Mesenteric fat pad (tissue), 1 donor: Measurements from ENCODE around the gene GTF2H4. TPM values are rescaled to one million over a fixed set of nuclear protein-coding genes. Genes with fewer than 3 reads are reported as not detected.
A peak's percentile ranks its signal among the peaks of the same experiment; 100 is the strongest.
"Not testable (repeated sequence)": the region's sequence is repeated elsewhere in the genome, so short reads cannot be mapped to it uniquely, and the experiment has no call there.

ENCODE experiments used
- DNase-seq: peaks from one replicate; pipeline ENCODE4 v3.0.0-alpha.2; 2020; ENCODE audit warnings: low spot score
- total RNA-seq: library from RNA; stranded (reverse); fragmentation: NEBNext Ultra II Directional; extraction: Animal tissue kit (Norgen Biotek cat#: 25700); gene quantifications from one replicate; pipeline ENCODE4 v1.2.1, GENCODE V29; 2021
- donor health status: DM: yes; HTN: yes; CAD: no.

GTF2H4 gene
- total RNA-seq, 1 donor from 2014 or later = 44.4 TPM

- no peak for DNase-seq
Measured at GRCh38 chr6:30893666-30894065, 14.3 kb upstream of the GTF2H4 start.

GRCh38 chr6:30894381-30894780, 13.6 kb upstream of the GTF2H4 start:
- DNase-seq = no peak

- no peak for DNase-seq
Measured at GRCh38 chr6:30894935-30895334, 13.1 kb upstream of the GTF2H4 start.

- DNase-seq = no peak
Measured at GRCh38 chr6:30895343-30895742, 12.7 kb upstream of the GTF2H4 start.

- no peak for DNase-seq
Measured at GRCh38 chr6:30896541-30896940, 11.5 kb upstream of the GTF2H4 start.

GRCh38 chr6:30897882-30898281, 10.1 kb upstream of the GTF2H4 start:
- DNase-seq = no peak

- DNase-seq = no peak
Measured at GRCh38 chr6:30898750-30899360, 9.2 kb upstream of the GTF2H4 start.

GRCh38 chr6:30900863-30901417, 7.1 kb upstream of the GTF2H4 start:
- DNase-seq = no peak

GRCh38 chr6:30901436-30901835, 6.6 kb upstream of the GTF2H4 start:
- no peak for DNase-seq

GRCh38 chr6:30902196-30902595, 5.8 kb upstream of the GTF2H4 start:
- not testable (repeated sequence) for DNase-seq

GRCh38 chr6:30902709-30903108, 5.3 kb upstream of the GTF2H4 start:
- DNase-seq = no peak

- DNase-seq = no peak
Measured at GRCh38 chr6:30903236-30903635, 4.8 kb upstream of the GTF2H4 start.

GRCh38 chr6:30907290-30907757, 683 bp upstream of the GTF2H4 start:
- DNase-seq = not testable (repeated sequence)

GRCh38 chr6:30908700-30909099, 693 bp downstream of the GTF2H4 start:
- DNase-seq = no peak

GRCh38 chr6:30910473-30910872, 2.5 kb downstream of the GTF2H4 start:
- not testable (repeated sequence) for DNase-seq

GRCh38 chr6:30912746-30913520, 4.9 kb downstream of the GTF2H4 start:
- no peak for DNase-seq

- no peak for DNase-seq
Measured at GRCh38 chr6:30913721-30914075, 5.7 kb downstream of the GTF2H4 start.

GRCh38 chr6:30914076-30914853, 6.3 kb downstream of the GTF2H4 start, which contains the start of gene VARS2:
VARS2 (plus strand) TSS chr6:30914238; CDS start chr6:30914837, 599 bp downstream.
- DNase-seq = peak; percentile 97

GRCh38 chr6:30914854-30915590, 7.0 kb downstream of the GTF2H4 start:
- no peak for DNase-seq

GRCh38 chr6:30915591-30915946, 7.6 kb downstream of the GTF2H4 start:
- DNase-seq = no peak

- DNase-seq = no peak
Measured at GRCh38 chr6:30917041-30917440, 9.0 kb downstream of the GTF2H4 start.
